H1 (cell line): ENCODE measurements around the gene CNIH4. TPM values are rescaled to one million over a fixed set of nuclear protein-coding genes. Genes with fewer than 3 reads are reported as not detected.
A peak's percentile ranks its signal among the peaks of the same experiment; 100 is the strongest.

Source experiments
- CTCF ChIA-PET: fragments of 300-600 bp; sonication (Branson Sonifier 250); formaldehyde crosslinking; loops from one replicate; lab custom pipeline; 2021; ENCODE audit not compliant: partially characterized antibody; lab: Charles Lee
- POLR2A ChIA-PET: fragments of 300-600 bp; sonication (Branson Sonifier 250); formaldehyde crosslinking; loops from one replicate; lab custom pipeline; 2021; ENCODE audit warnings: inconsistent platforms; ENCODE audit not compliant: partially characterized antibody; lab: Charles Lee
- DNase-seq, 2 experiments: peaks; one replicate each; pipeline versions ENCODE4 v3.0.0 to v3.0.0-alpha.2; 2010 to 2022; ENCODE audit warnings: low spot score in 2 of 2, low read depth in 1 of 2, mixed read lengths in 1 of 2
- FAIRE-seq: peaks from 2 replicates; lab custom pipeline; 2011; peaks lifted over from hg19 to GRCh38; lab: Jason Lieb, UNC
- H2AFZ ChIP-seq: 2 replicates; pipeline ENCODE4 v1.8.1; 2012; ENCODE audit warnings: low read length, inconsistent platforms
- H2AK5ac ChIP-seq: 2 replicates; pipeline ENCODE4 v1.6.1; 2013; ENCODE audit warnings: low read depth, low read length
- H2BK120ac ChIP-seq: replicated peaks from 2 replicates; pipeline ENCODE3; 2013; ENCODE audit warnings: low read depth, low read length, inconsistent platforms
- H2BK12ac ChIP-seq: 2 replicates; pipeline ENCODE4 v1.6.1; 2013; ENCODE audit warnings: low read depth, low read length
- H2BK15ac ChIP-seq: 2 replicates; pipeline ENCODE4 v1.6.1; 2013; ENCODE audit warnings: low read length
- H2BK20ac ChIP-seq: 2 replicates; pipeline ENCODE4 v1.6.1; 2013; ENCODE audit warnings: low read length
- H2BK5ac ChIP-seq: 2 replicates; pipeline ENCODE4 v1.6.1; 2013; ENCODE audit warnings: low read depth, low read length
- H3K14ac ChIP-seq: 2 replicates; pipeline ENCODE4 v1.6.1; 2013; ENCODE audit warnings: inconsistent platforms; ENCODE audit not compliant: insufficient read length
- H3K18ac ChIP-seq: 2 replicates; pipeline ENCODE4 v1.6.1; 2013; ENCODE audit warnings: low read length; ENCODE audit errors: extremely low read depth
- H3K23ac ChIP-seq: 2 replicates; pipeline ENCODE4 v1.6.1; 2013; ENCODE audit warnings: inconsistent platforms; ENCODE audit not compliant: insufficient read length
- H3K23me2 ChIP-seq: 2 replicates; pipeline ENCODE4 v1.6.1; 2013; ENCODE audit warnings: low read depth, low read length
- H3K27ac ChIP-seq: 2 replicates; pipeline ENCODE4 v1.6.1; 2011; ENCODE audit warnings: low read depth, low read length, inconsistent platforms
- H3K27me3 ChIP-seq, 4 experiments: replicated peaks in 1 of 4; 1 replicate in 1 of 4; 2 replicates in 3 of 4; pipeline versions ENCODE4 v1.6.1 to v1.8.1; 2011 to 2013; ENCODE audit warnings: low read length in 3 of 4, mild to moderate bottlenecking in 3 of 4, inconsistent platforms in 2 of 4, mixed read lengths in 2 of 4, moderate library complexity in 1 of 4; ENCODE audit not compliant: control insufficient read depth in 3 of 4, insufficient read depth in 3 of 4; ENCODE audit errors: extremely low read depth in 1 of 4
- H3K36me3 ChIP-seq, 4 experiments: 2 replicates each; pipeline versions ENCODE4 v1.6.1 to v1.8.1; 2011 to 2013; ENCODE audit warnings: mild to moderate bottlenecking in 4 of 4, low read length in 3 of 4, moderate library complexity in 2 of 4, control low read depth in 1 of 4, inconsistent platforms in 1 of 4; ENCODE audit not compliant: insufficient read depth in 4 of 4, control insufficient read depth in 2 of 4
- H3K4ac ChIP-seq: replicated peaks from 2 replicates; pipeline ENCODE3; 2013; ENCODE audit warnings: low read length, low read depth, mixed read lengths, inconsistent platforms; ENCODE audit not compliant: insufficient read length
- H3K4me1 ChIP-seq, 4 experiments: replicated peaks in 1 of 4; 1 replicate in 1 of 4; 2 replicates in 3 of 4; pipeline versions ENCODE4 v1.6.1 to v1.8.1; 2011 to 2013; ENCODE audit warnings: low read length in 3 of 4, inconsistent platforms in 2 of 4, mixed read lengths in 1 of 4; ENCODE audit not compliant: insufficient read depth in 4 of 4, control insufficient read depth in 3 of 4
- H3K4me2 ChIP-seq, 2 experiments: 2 replicates each; pipeline versions ENCODE4 v1.6.1 to v1.8.1; 2011 to 2013; ENCODE audit warnings: low read depth in 2 of 2, low read length in 2 of 2, control low read depth in 1 of 2, inconsistent platforms in 1 of 2, mild to moderate bottlenecking in 1 of 2; ENCODE audit not compliant: insufficient read depth in 1 of 2
- H3K4me3 ChIP-seq, 4 experiments: fragments of 200-600, 300-600 bp in 1 of 4; sonication (generic), shearing (Covaris generic), sonication (Bioruptor Twin) in 1 of 4; 2 replicates each; pipeline versions ENCODE4 v1.5.1 to v1.8.1; 2011 to 2016; ENCODE audit warnings: low read length in 4 of 4, low read depth in 3 of 4, control low read depth in 2 of 4, inconsistent platforms in 2 of 4, mild to moderate bottlenecking in 2 of 4, mixed read lengths in 1 of 4, moderate library complexity in 1 of 4; ENCODE audit not compliant: insufficient read depth in 2 of 4; ENCODE audit errors: extremely low read depth in 1 of 4
- H3K56ac ChIP-seq: replicated peaks from 2 replicates; pipeline ENCODE3; 2013; ENCODE audit warnings: low read depth, mild to moderate bottlenecking, mixed read lengths, low read length, inconsistent platforms; ENCODE audit not compliant: insufficient read length
- H3K79me1 ChIP-seq: 2 replicates; pipeline ENCODE4 v1.6.1; 2013; ENCODE audit warnings: low read depth, low read length, control low read depth
- H3K79me2 ChIP-seq, 2 experiments: 2 replicates each; pipeline versions ENCODE4 v1.6.1 to v1.8.1; 2012 to 2013; ENCODE audit warnings: low read length in 2 of 2, mild to moderate bottlenecking in 2 of 2, inconsistent platforms in 1 of 2; ENCODE audit not compliant: insufficient read depth in 2 of 2, control insufficient read depth in 1 of 2
- H3K9ac ChIP-seq, 4 experiments: replicated peaks in 1 of 4; 1 replicate in 1 of 4; 2 replicates in 3 of 4; pipeline versions ENCODE4 v1.6.1 to v1.8.1; 2011 to 2013; ENCODE audit warnings: low read depth in 3 of 4, low read length in 3 of 4, control low read depth in 2 of 4, mild to moderate bottlenecking in 2 of 4, moderate library complexity in 2 of 4, inconsistent platforms in 1 of 4; ENCODE audit errors: extremely low read depth in 1 of 4
- H3K9me3 ChIP-seq, 2 experiments: 2 replicates each; pipeline versions ENCODE4 v1.6.1 to v1.8.1; 2012 to 2013; ENCODE audit warnings: mild to moderate bottlenecking in 2 of 2, moderate library complexity in 2 of 2, control low read depth in 1 of 2, inconsistent platforms in 1 of 2, low read depth in 1 of 2, low read length in 1 of 2, mixed read lengths in 1 of 2; ENCODE audit not compliant: insufficient read depth in 2 of 2
- H4K20me1 ChIP-seq, 2 experiments: replicated peaks in 1 of 2; 2 replicates each; pipeline versions ENCODE3 to v1.8.1; 2011 to 2013; ENCODE audit warnings: inconsistent platforms in 2 of 2, low read length in 2 of 2, mild to moderate bottlenecking in 1 of 2; ENCODE audit not compliant: insufficient read depth in 2 of 2, control insufficient read depth in 1 of 2
- H4K5ac ChIP-seq: 2 replicates; pipeline ENCODE4 v1.6.1; 2013; ENCODE audit warnings: low read length, low read depth, mixed read lengths, inconsistent platforms; ENCODE audit not compliant: insufficient read length
- H4K8ac ChIP-seq: 2 replicates; pipeline ENCODE4 v1.8.0; 2013; ENCODE audit warnings: mild to moderate bottlenecking, moderate library complexity, low read length, inconsistent platforms; ENCODE audit not compliant: insufficient read depth; ENCODE audit errors: extremely low read depth
- H4K91ac ChIP-seq: replicated peaks from 2 replicates; pipeline ENCODE3; 2013; ENCODE audit warnings: low read length, mixed read lengths, inconsistent platforms; ENCODE audit not compliant: insufficient read length
- CBX5 ChIP-seq: fragments of 300-800, 300-1000 bp; sonication (generic); IDR thresholded peaks from 2 replicates; pipeline ENCODE4 v1.7.1; 2016; ENCODE audit warnings: antibody characterized with exemption, low read length, low read depth
- HDAC6 ChIP-seq: IDR thresholded peaks from one replicate; pipeline ENCODE4 v1.7.1; 2012; ENCODE audit warnings: low read depth, mild to moderate bottlenecking, inconsistent platforms, low read length, moderate library complexity
- MAFK ChIP-seq: IDR thresholded peaks from 2 replicates; pipeline ENCODE4 v1.6.1; 2012; ENCODE audit warnings: low read depth, mild to moderate bottlenecking, improper control_type of control experiment, low read length
- WGBS, 2 experiments: shearing (Covaris generic) in 1 of 2; methylation state at CpG; one replicate each; pipeline versions ENCODE4 v1.1.6 to v1.1.7; 2013 to 2015; ENCODE audit warnings: low lambda C conversion rate in 2 of 2, mixed read lengths in 2 of 2, inconsistent platforms in 1 of 2, low coverage in 1 of 2, missing lambda C conversion rate in 1 of 2; ENCODE audit not compliant: insufficient replicate concordance in 2 of 2, insufficient coverage in 1 of 2, insufficient read length in 1 of 2; ENCODE audit errors: extremely low coverage in 1 of 2, missing lambda C conversion rate in 1 of 2; 5-methylcytosine and 5-hydroxymethylcytosine counted together
- polyA plus RNA-seq, 7 experiments: library from polyadenylated mRNA; depleted of rRNA in 3 of 7; stranded (reverse) in 5 of 7; unstranded in 2 of 7; fragments of >200 nt in 5 of 7; fragments of 200-250 nt in 2 of 7; gene quantifications; 1 replicate in 5 of 7; 2 replicates in 1 of 7; 4 replicates in 1 of 7; pipeline versions ENCODE4 v1.2.1 to v1.2.3, GENCODE V29; 2011 to 2013; ENCODE audit warnings: missing spikeins in 2 of 7, mixed read lengths in 2 of 7
- total RNA-seq: library from RNA; stranded (reverse); fragmentation: NEBNext Ultra II Directional; extraction: Animal tissue kit (Norgen Biotek cat#: 25700); gene quantifications from 2 replicates; pipeline ENCODE4 v1.2.1, GENCODE V29; 2021

Gene CNIH4
- total and polyA plus RNA-seq, 2 of the 8 experiments (the other 6 are each of a cell fraction or from before 2014, with no cell fraction given) = 76.2 to 151 TPM

DNA sequence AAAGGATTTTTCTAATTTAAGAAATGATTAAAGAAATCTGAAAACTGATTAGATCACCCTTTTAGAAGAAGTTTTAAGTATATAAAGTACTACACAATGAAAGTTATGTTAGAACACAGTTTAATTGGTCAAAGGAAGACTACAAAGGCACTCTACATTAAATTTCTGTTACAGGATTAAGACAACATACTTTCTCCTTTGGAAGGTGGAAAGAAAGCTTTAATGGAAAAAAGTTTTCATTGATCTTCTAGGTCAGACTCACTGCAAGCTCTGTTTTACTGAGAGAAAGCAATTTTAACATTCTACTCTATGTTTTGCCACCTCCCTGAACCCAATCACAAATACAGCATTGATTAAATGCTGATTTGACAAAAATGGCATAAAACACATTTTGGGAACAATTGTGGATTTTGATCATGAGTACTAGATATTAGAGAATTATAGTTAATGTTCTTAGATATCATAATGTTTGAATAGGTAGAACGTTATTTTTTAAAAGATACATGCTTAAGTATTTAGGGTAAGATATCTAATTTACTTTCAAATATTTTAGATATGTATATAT lies 45.9 kb downstream of the CNIH4 start:
- 80 to 94% methylated on average over 1 of the region's 1 CpG for WGBS, 2 experiments
- Histone ChIP-seq H2BK20ac (no peak overlapping the region), H3K23ac (no peak overlapping the region), H3K9ac (no peak overlapping the region), H4K20me1 (no peaks in the 10 kb centered on the region), H3K4me2 (no peak overlapping the region), H3K27me3 (no peaks in the 10 kb centered on the region), H3K4me1 (no peaks in the 10 kb centered on the region), H4K91ac (no peak overlapping the region), H3K14ac (no peak overlapping the region), H3K23me2 (no peaks in the 10 kb centered on the region), H3K9me3 (no peaks in the 10 kb centered on the region), H3K36me3 (peaks cover 11 to 95% (median 58%) of the 10 kb centered on the region in 4 experiments), H3K56ac (no peak overlapping the region), H2AK5ac (no peak overlapping the region), H2BK12ac (no peak overlapping the region), H2BK120ac (no peak overlapping the region), H3K4ac (no peak overlapping the region), H3K27ac (no peak overlapping the region), H3K79me2 (no peaks in the 10 kb centered on the region), H3K18ac (no peak overlapping the region), H2BK15ac (no peak overlapping the region), H2AFZ (no peak overlapping the region), H4K8ac (no peak overlapping the region), H2BK5ac (no peak overlapping the region), H4K5ac (no peak overlapping the region), H3K79me1 (no peaks in the 10 kb centered on the region), H3K4me3 (no peak overlapping the region)
- FAIRE-seq (no peak), DNase-seq (no peak)
- ChIA-PET CTCF (interaction anchor here (0.6 to 1.2 kb wide), 2 partner anchors 10 to 14 kb away, joined by 3 to 5 read pairs; no protein-coding TSS in a partner anchor), POLR2A (interaction anchor here (0.6 to 6.8 kb wide), 3 partner anchors 13 to 110 kb away, joined by 3 to 33 read pairs (median 3); no protein-coding TSS in a partner anchor)
- no peak for TF ChIP-seq CBX5
- TF ChIP-seq HDAC6 = no peak
- TF ChIP-seq MAFK = peak; percentile 87; the same call in 1 of the 2 replicates
